ENCODE measurements around the gene CCDC88B. TPM values are rescaled to one million over a fixed set of nuclear protein-coding genes. Genes with fewer than 3 reads are reported as not detected.

Gene CCDC88B
- polyA plus RNA-seq, 1 donor from 2014 or later, result 1.3 TPM

- Histone ChIP-seq H3K4me2 (ENCODE audit: low read length) (no peak overlapping the region), H3F3A (ENCODE audit: insufficient read depth, low read length, poor library complexity, severe bottlenecking) (no peaks in the 10 kb centered on the region), H3K79me2 (replicated peaks; ENCODE audit: insufficient read depth, low read length) (no peaks in the 10 kb centered on the region), H3K9me3 (ENCODE audit: low read length) (no peaks in the 10 kb centered on the region), H3K27ac (ENCODE audit: low read length) (no peak overlapping the region), H3K9me2 (ENCODE audit: insufficient read depth, low read length) (no peaks in the 10 kb centered on the region), H3K27me3 (ENCODE audit: insufficient read depth, low read depth, low read length) (no peaks in the 10 kb centered on the region), H2AFZ (ENCODE audit: low read depth, low read length) (no peak overlapping the region), H3K9ac (ENCODE audit: low read length) (no peak overlapping the region), H4K20me1 (ENCODE audit: insufficient read depth) (no peaks in the 10 kb centered on the region), H3K36me3 (ENCODE audit: insufficient read depth, low read length) (no peaks in the 10 kb centered on the region), H3K4me3 (ENCODE audit: low read length) (no peak overlapping the region)
- no peak for TF ChIP-seq SMC3 (conservative IDR thresholded peaks at IDR 0.05; ENCODE audit: poor library complexity)
- TF ChIP-seq POLR2AphosphoS5 (IDR thresholded peaks at IDR 0.05), result no peak
- no peak for TF ChIP-seq CTCF (IDR thresholded peaks at IDR 0.05; ENCODE audit: poor library complexity, severe bottlenecking)
- no peak for TF ChIP-seq RAD21 (conservative IDR thresholded peaks at IDR 0.05)
- TF ChIP-seq EZH2 (IDR thresholded peaks at IDR 0.05; ENCODE audit: borderline replicate concordance, insufficient read depth, low read length, poor library complexity, severe bottlenecking), result no peak
- TF ChIP-seq MXI1 (conservative IDR thresholded peaks at IDR 0.05; ENCODE audit: poor library complexity, severe bottlenecking), result no peak
- TF ChIP-seq TAF1 (IDR thresholded peaks at IDR 0.05; ENCODE audit: low read depth), result no peak
- TF ChIP-seq REST (IDR thresholded peaks at IDR 0.05; ENCODE audit: borderline replicate concordance), result no peak
Observed at GRCh38 chr11:64406221-64406946, 66.4 kb downstream of the CCDC88B start.

Small RNA genes lying within 50 kb of the gene (small RNA-seq; reads per million reads assigned to genes)
- 0 to 1.2 (median 0.03) reads per million in 3 experiments for gene MIR1237
- gene MIR7155, result 0 reads per million in 3 experiments
- 0 to 1.2 (median 0) reads per million in 3 experiments for gene RF00019

Other genes with a start within 250 kb of the CCDC88B start
- gene MACROD1, start 174.1 kb upstream of the CCDC88B start, polyA plus RNA-seq, result 19.9 and 30.8 TPM in 2 replicates
- 161 and 174 TPM in 2 replicates for gene STIP1, start 154.0 kb upstream of the CCDC88B start, polyA plus RNA-seq
- gene FERMT3, start 133.5 kb upstream of the CCDC88B start, polyA plus RNA-seq, result 0.89 TPM in 1 of 2 replicates, not detected in the other
- gene TRPT1, start 114.0 kb upstream of the CCDC88B start, polyA plus RNA-seq, result 67.2 and 75.8 TPM in 2 replicates
- 47.3 and 62.1 TPM in 2 replicates for gene NUDT22, start 113.9 kb upstream of the CCDC88B start, polyA plus RNA-seq
- gene DNAJC4, start 109.7 kb upstream of the CCDC88B start, polyA plus RNA-seq, result 20.3 and 23.9 TPM in 2 replicates
- gene VEGFB, start 105.6 kb upstream of the CCDC88B start, polyA plus RNA-seq, result 4.8 and 6.1 TPM in 2 replicates
- 36.9 and 47.4 TPM in 2 replicates for gene FKBP2, start 99.1 kb upstream of the CCDC88B start, polyA plus RNA-seq
- gene PPP1R14B, start 93.3 kb upstream of the CCDC88B start, polyA plus RNA-seq, result 400 and 475 TPM in 2 replicates
- gene PLCB3, start 88.7 kb upstream of the CCDC88B start, polyA plus RNA-seq, result 2.1 and 3.4 TPM in 2 replicates
- 219 and 228 TPM in 2 replicates for gene BAD, start 55.5 kb upstream of the CCDC88B start, polyA plus RNA-seq
- 34.1 and 40.1 TPM in 2 replicates for gene GPR137, start 54.4 kb upstream of the CCDC88B start, polyA plus RNA-seq
- 0.60 and 1.0 TPM in 2 replicates for gene KCNK4, start 48.9 kb upstream of the CCDC88B start, polyA plus RNA-seq
- gene CATSPERZ, start 39.8 kb upstream of the CCDC88B start, polyA plus RNA-seq, result 3.4 TPM in 1 of 2 replicates, not detected in the other
- gene ESRRA, start 34.7 kb upstream of the CCDC88B start, polyA plus RNA-seq, result 29.0 and 30.0 TPM in 2 replicates
- 278 and 335 TPM in 2 replicates for gene TRMT112, start 22.6 kb upstream of the CCDC88B start, polyA plus RNA-seq
- gene PRDX5, start 22.1 kb upstream of the CCDC88B start, polyA plus RNA-seq, result 452 and 489 TPM in 2 replicates
- gene RPS6KA4, start 19.0 kb downstream of the CCDC88B start, polyA plus RNA-seq, result 16.7 and 24.6 TPM in 2 replicates
- gene SLC22A11, start 215.7 kb downstream of the CCDC88B start, polyA plus RNA-seq, result not detected in 2 replicates

All from neural cell (in vitro differentiated cells).